Loucy (cell line): ENCODE results near the gene STRBP.

Experiments used
- H2AFZ ChIP-seq: fragments of 200-600 bp; sonication (generic); 2 replicates; pipeline ENCODE4 v1.6.0; 2016; ENCODE audit warnings: antibody characterized with exemption, mild to moderate bottlenecking, low read length, moderate library complexity
- H3F3A ChIP-seq: fragments of 200-600 bp; 2 replicates; pipeline ENCODE4 v1.6.0; 2016; ENCODE audit warnings: antibody characterized with exemption, low read depth, mild to moderate bottlenecking
- H3K27me3 ChIP-seq: fragments of 200-600 bp; sonication (generic); 2 replicates; pipeline ENCODE4 v1.6.1; 2014; ENCODE audit warnings: low read length, mild to moderate bottlenecking; ENCODE audit not compliant: insufficient read depth, poor library complexity, severe bottlenecking
- H3K36me3 ChIP-seq: fragments of 200-600 bp; sonication (generic); 2 replicates; pipeline ENCODE4 v1.6.1; 2016; ENCODE audit warnings: low read length; ENCODE audit not compliant: insufficient read depth
- H3K4me1 ChIP-seq: fragments of 200-600 bp; sonication (generic); 2 replicates; pipeline ENCODE4 v1.5.1; 2014; ENCODE audit warnings: low read length, mild to moderate bottlenecking; ENCODE audit not compliant: insufficient read depth, poor library complexity, severe bottlenecking
- H3K4me2 ChIP-seq: fragments of 200-600 bp; sonication (generic); 2 replicates; pipeline ENCODE4 v1.6.0; 2014; ENCODE audit warnings: antibody characterized with exemption, low read length, low read depth, mild to moderate bottlenecking; ENCODE audit not compliant: poor library complexity, severe bottlenecking
- H3K4me3 ChIP-seq: fragments of 200-600 bp; sonication (generic); 2 replicates; pipeline ENCODE4 v1.5.1; 2014; ENCODE audit warnings: low read length, mild to moderate bottlenecking, mixed read lengths; ENCODE audit not compliant: poor library complexity, severe bottlenecking
- H3K79me2 ChIP-seq: fragments of 200-600 bp; sonication (generic); 2 replicates; pipeline ENCODE4 v1.6.1; 2014; ENCODE audit warnings: low read length; ENCODE audit not compliant: insufficient read depth
- H3K9ac ChIP-seq: fragments of 200-600 bp; sonication (generic); 2 replicates; pipeline ENCODE4 v1.6.0; 2014; ENCODE audit warnings: mild to moderate bottlenecking, low read depth, low read length, moderate library complexity; ENCODE audit not compliant: poor library complexity, severe bottlenecking
- H3K9me2 ChIP-seq: fragments of 200-600 bp; sonication (generic); replicated peaks from 2 replicates; pipeline ENCODE4 v1.6.1; 2016; ENCODE audit warnings: low read depth, low read length, mixed read lengths
- H3K9me3 ChIP-seq: fragments of 200-600 bp; sonication (generic); 2 replicates; pipeline ENCODE4 v1.6.1; 2014; ENCODE audit warnings: mild to moderate bottlenecking, antibody characterized with exemption, low read length, low read depth; ENCODE audit not compliant: insufficient read depth
- H4K20me1 ChIP-seq: fragments of 200-600 bp; sonication (generic); 2 replicates; pipeline ENCODE4 v1.6.0; 2014; ENCODE audit warnings: antibody characterized with exemption, low read length, mild to moderate bottlenecking; ENCODE audit not compliant: insufficient read depth, poor library complexity, severe bottlenecking
- CTCF ChIP-seq: fragments of 200-600 bp; sonication (generic); conservative IDR thresholded peaks from 2 replicates; pipeline ENCODE4 v1.5.1; 2014; ENCODE audit warnings: mild to moderate bottlenecking, antibody characterized with exemption, low read length
- EZH2phosphoT487 ChIP-seq: fragments of 200-600 bp; IDR thresholded peaks from 2 replicates; pipeline ENCODE4 v1.6.1; 2018; ENCODE audit warnings: antibody characterized with exemption, mild to moderate bottlenecking, moderate library complexity, borderline replicate concordance

STRBP gene

GRCh38 chr9:123253204-123253603 is 15.2 kb downstream of the STRBP start:
- H3K4me3 ChIP-seq = no peak overlapping the region
- no peaks in the 10 kb centered on the region for H3K9me2 ChIP-seq
- peaks cover 5% of the 10 kb centered on the region for H3K4me1 ChIP-seq
- peaks cover 91% of the 10 kb centered on the region for H3K79me2 ChIP-seq
- no peak for TF ChIP-seq CTCF
- TF ChIP-seq EZH2phosphoT487 = no peak
- no peak overlapping the region for H3K9ac ChIP-seq
- H3K4me2 ChIP-seq = no peak overlapping the region
- peaks cover 30% of the 10 kb centered on the region for H4K20me1 ChIP-seq
- no peaks in the 10 kb centered on the region for H3K36me3 ChIP-seq
- no peaks in the 10 kb centered on the region for H3F3A ChIP-seq
- no peaks in the 10 kb centered on the region for H3K9me3 ChIP-seq
- H3K27me3 ChIP-seq = no peaks in the 10 kb centered on the region
- no peak overlapping the region for H2AFZ ChIP-seq

- Histone ChIP-seq H3K4me3 (no peak overlapping the region), H2AFZ (no peak overlapping the region), H3K4me1 (peaks cover 9% of the 10 kb centered on the region), H3K9ac (no peak overlapping the region), H4K20me1 (peaks cover 34% of the 10 kb centered on the region), H3K27me3 (no peaks in the 10 kb centered on the region), H3K36me3 (no peaks in the 10 kb centered on the region), H3K4me2 (no peak overlapping the region), H3K79me2 (peaks cover 90% of the 10 kb centered on the region), H3K9me2 (no peaks in the 10 kb centered on the region), H3K9me3 (no peaks in the 10 kb centered on the region), H3F3A (no peaks in the 10 kb centered on the region)
- no peak for TF ChIP-seq EZH2phosphoT487
- TF ChIP-seq CTCF = no peak
Observed at GRCh38 chr9:123251741-123252140, 16.6 kb downstream of the STRBP start.

GRCh38 chr9:123251324-123251723 is 17.1 kb downstream of the STRBP start:
- Histone ChIP-seq H2AFZ (no peak overlapping the region), H3K9ac (no peak overlapping the region), H3K4me3 (no peak overlapping the region), H3F3A (no peaks in the 10 kb centered on the region), H3K27me3 (no peaks in the 10 kb centered on the region), H3K4me2 (no peak overlapping the region), H3K4me1 (peaks cover 13% of the 10 kb centered on the region), H3K79me2 (peaks cover 90% of the 10 kb centered on the region), H3K9me2 (no peaks in the 10 kb centered on the region), H3K36me3 (no peaks in the 10 kb centered on the region), H3K9me3 (no peaks in the 10 kb centered on the region), H4K20me1 (peaks cover 38% of the 10 kb centered on the region)
- TF ChIP-seq EZH2phosphoT487 (no peak), CTCF (no peak)
